Duodenal mucosa (tissue), 2 donors: ENCODE data around the gene CFAP221.
"Not testable (repeated sequence)": the region's sequence is repeated elsewhere in the genome, so short reads cannot be mapped to it uniquely, and the experiment has no call there.

Experiments used
- H3K27ac ChIP-seq: one replicate; pipeline ENCODE4 v1.7.0; 2013; ENCODE audit warnings: low read depth, low read length
- H3K27me3 ChIP-seq, 2 donors: one replicate each; pipeline ENCODE4 v1.7.0; 2013; ENCODE audit warnings: low read length in 2 of 2, control low read depth in 1 of 2; ENCODE audit not compliant: insufficient read depth in 2 of 2, control insufficient read depth in 1 of 2
- H3K36me3 ChIP-seq, 2 donors: one replicate each; pipeline ENCODE4 v1.7.0; 2013; ENCODE audit warnings: low read length in 2 of 2, control low read depth in 1 of 2; ENCODE audit not compliant: insufficient read depth in 2 of 2, control insufficient read depth in 1 of 2
- H3K4me1 ChIP-seq, 2 donors: one replicate each; pipeline ENCODE4 v1.7.0; 2013; ENCODE audit warnings: low read length in 2 of 2, control low read depth in 1 of 2; ENCODE audit not compliant: insufficient read depth in 2 of 2, control insufficient read depth in 1 of 2
- H3K4me3 ChIP-seq, 2 donors: one replicate each; pipeline ENCODE4 v1.7.0; 2013; ENCODE audit warnings: low read length in 2 of 2, low read depth in 1 of 2
- H3K9ac ChIP-seq, 2 donors: one replicate each; pipeline ENCODE4 v1.7.0; 2013; ENCODE audit warnings: low read length in 2 of 2, low read depth in 1 of 2
- H3K9me3 ChIP-seq, 2 donors: one replicate each; pipeline ENCODE4 v1.7.0; 2013; ENCODE audit warnings: low read length in 2 of 2, control low read depth in 1 of 2; ENCODE audit not compliant: control insufficient read depth in 1 of 2

The CFAP221 gene

DNA sequence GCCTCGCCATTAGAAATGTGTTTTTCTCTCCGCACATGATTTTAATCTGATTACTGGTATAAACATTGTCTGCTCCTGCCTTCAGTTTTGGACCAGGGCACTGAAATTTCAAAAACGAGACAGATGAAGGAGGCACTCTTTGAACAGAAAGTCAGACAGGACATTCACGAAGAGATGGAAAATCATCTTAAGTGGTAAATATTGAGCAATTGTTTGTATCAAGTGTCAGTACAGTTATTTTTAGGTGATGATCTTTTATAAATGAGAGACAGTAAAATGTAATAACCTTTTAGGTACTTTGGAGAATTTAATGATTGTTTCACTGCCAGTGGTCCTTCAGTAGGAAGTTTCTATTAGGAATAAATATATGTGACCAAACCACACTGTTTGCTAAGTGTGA is 60.8 kb downstream of the CFAP221 start:
- H3K9me3 ChIP-seq: no peaks in the 10 kb centered on the region

DNA sequence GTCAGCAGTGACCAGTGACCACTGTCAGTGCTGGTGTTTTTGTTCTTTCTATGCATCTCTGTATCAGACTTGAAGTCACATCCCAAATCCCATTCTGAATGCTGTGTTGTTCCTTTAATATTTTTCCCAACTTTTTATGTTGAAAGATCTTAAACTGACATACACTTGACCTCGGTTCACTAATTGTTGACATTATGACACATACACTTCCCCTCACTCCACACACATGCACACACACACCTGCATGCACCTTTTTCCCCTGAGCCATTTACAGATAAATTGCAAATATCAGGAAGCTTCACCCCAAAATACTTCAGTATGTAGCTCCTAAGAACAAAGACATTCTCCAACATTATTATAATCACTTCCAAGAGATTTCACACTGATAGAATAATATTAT is 62.4 kb downstream of the CFAP221 start:
- Histone ChIP-seq H3K9ac (no peak overlapping the region), H3K4me1 (no peaks in the 10 kb centered on the region), H3K36me3 (no peaks in the 10 kb centered on the region), H3K27ac (no peak overlapping the region), H3K9me3 (no peaks in the 10 kb centered on the region), H3K27me3 (no peaks in the 10 kb centered on the region), H3K4me3 (no peak overlapping the region)

More for the DNA sequence above, 60.8 kb downstream of the CFAP221 start:
- Histone ChIP-seq H3K4me3 (no peak overlapping the region), H3K27me3 (no peaks in the 10 kb centered on the region), H3K36me3 (no peaks in the 10 kb centered on the region), H3K9ac (no peak overlapping the region), H3K27ac (no peak overlapping the region), H3K4me1 (no peaks in the 10 kb centered on the region)

DNA sequence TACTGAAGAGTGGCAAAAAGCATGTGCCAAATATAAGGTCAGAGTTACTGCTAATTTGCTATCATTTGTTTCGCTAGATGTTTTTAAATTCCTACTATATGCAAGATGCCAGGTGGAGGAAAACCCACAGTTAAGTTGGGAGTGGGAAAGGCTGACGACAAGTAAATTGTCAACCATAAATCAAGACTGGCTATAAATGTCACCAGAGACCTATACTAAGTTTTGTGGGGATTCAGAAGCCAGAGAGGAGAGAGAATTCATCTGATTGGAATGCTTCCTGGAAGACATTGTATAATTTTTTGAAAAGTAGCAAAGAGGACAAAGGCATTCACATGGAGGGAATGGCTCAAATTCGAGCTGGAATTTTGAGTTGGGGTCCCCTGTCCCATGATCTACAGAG is 64.3 kb downstream of the CFAP221 start:
- H3K4me3 ChIP-seq: no peak overlapping the region
- H3K9ac ChIP-seq: no peak overlapping the region
- peaks cover 0 to 3% of the 10 kb centered on the region in 2 donors for H3K9me3 ChIP-seq
- no peaks in the 10 kb centered on the region for H3K36me3 ChIP-seq
- H3K27me3 ChIP-seq: no peaks in the 10 kb centered on the region
- no peak overlapping the region for H3K27ac ChIP-seq
- no peaks in the 10 kb centered on the region for H3K4me1 ChIP-seq

DNA sequence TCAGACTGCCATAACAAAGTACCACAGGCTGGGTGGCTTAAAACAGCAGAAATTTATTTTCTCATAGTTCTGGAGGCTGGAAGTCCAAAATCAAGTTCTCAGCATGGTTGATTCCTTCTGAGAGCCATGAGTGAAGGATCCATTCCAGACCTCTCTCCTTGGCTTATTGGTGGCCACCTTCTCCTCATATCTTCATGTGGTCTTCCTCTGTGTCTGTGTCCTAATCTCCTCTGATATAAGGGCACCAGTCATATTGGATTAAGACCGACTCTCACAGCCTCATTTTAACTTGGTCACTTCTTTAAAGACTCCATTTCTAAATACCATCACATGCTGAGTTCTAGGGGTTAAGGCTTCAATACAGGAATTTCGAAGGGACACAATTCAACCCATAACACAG is 65.1 kb downstream of the CFAP221 start:
- Histone ChIP-seq H3K4me3 (no peak overlapping the region), H3K9me3 (peaks cover 3 to 6% of the 10 kb centered on the region in 2 donors), H3K4me1 (no peaks in the 10 kb centered on the region), H3K36me3 (no peaks in the 10 kb centered on the region), H3K9ac (no peak overlapping the region), H3K27me3 (no peaks in the 10 kb centered on the region), H3K27ac (no peak overlapping the region)

DNA sequence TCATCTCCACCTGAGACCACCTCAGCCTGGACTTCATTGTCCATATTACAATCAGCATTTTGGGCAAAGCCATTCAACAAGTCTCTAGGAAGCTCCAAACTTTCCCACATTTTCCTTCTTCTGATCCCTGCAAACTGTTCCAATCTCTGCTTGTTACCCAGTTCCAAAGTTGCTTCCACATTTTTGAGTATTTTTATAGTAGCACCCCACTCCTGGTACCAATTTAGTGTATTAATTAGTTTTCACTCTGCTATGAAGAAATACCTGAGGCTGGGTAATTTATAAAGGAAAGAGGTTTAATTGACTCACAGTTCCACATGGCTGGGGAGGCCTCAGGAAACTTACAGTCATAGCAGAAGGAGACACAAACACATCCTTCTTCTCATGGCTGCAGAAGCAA is 69.9 kb downstream of the CFAP221 start:
- not testable (repeated sequence) for H3K4me1 ChIP-seq, H3K27ac ChIP-seq, H3K36me3 ChIP-seq, H3K9ac ChIP-seq, H3K27me3 ChIP-seq, H3K4me3 ChIP-seq
- peaks cover 6 to 19% of the 10 kb centered on the region in 2 donors for H3K9me3 ChIP-seq

DNA sequence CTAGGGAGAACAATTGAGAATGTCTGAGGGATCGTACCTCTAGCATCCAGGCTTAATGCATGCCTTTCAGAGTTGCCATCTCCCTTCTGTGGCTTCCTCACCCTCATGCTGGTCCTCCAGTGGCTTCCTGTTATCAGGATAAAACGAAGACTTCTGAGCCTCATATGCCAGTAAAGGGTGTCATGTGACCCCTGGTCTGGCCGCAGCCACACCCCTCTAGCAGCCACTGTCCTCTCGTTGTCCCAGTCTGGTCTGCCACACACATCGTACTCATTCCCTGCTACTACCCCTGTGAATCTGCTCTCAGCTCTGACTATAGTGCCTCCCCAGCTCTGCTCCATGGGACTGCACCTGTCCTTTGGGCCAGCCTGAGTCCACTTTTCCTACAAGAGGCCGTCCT is 72.2 kb downstream of the CFAP221 start:
- H3K27me3 ChIP-seq: no peaks in the 10 kb centered on the region
- no peak overlapping the region for H3K9ac ChIP-seq
- H3K27ac ChIP-seq: no peak overlapping the region
- peaks cover 6 to 19% of the 10 kb centered on the region in 2 donors for H3K9me3 ChIP-seq
- no peak overlapping the region for H3K4me3 ChIP-seq
- H3K36me3 ChIP-seq: peaks cover 0 to 9% of the 10 kb centered on the region in 2 donors
- H3K4me1 ChIP-seq: no peaks in the 10 kb centered on the region

DNA sequence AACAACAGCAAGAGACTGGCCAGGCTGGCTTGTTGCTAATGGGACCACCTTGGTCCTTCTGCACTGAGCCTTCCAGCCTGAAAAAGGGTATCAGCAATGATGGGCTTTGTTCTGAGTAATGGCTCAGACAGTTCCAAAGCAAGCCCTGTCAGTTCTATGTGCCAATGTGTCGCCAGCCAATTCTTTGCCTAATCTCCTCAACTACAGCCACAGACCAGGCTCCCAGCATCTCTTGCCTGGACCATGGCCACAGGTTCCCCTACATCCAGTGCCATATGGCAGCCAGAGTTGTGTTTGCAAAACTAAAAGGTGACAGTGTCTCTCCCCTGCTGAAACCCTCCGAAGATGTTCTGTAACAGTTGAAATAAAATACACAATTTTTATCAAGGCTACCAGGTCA is 73.2 kb downstream of the CFAP221 start:
- Histone ChIP-seq H3K4me3 (no peak overlapping the region), H3K27ac (no peak overlapping the region), H3K9ac (no peak overlapping the region), H3K36me3 (peaks cover 0 to 9% of the 10 kb centered on the region in 2 donors), H3K4me1 (no peaks in the 10 kb centered on the region), H3K27me3 (no peaks in the 10 kb centered on the region), H3K9me3 (peaks cover 6 to 19% of the 10 kb centered on the region in 2 donors)

DNA sequence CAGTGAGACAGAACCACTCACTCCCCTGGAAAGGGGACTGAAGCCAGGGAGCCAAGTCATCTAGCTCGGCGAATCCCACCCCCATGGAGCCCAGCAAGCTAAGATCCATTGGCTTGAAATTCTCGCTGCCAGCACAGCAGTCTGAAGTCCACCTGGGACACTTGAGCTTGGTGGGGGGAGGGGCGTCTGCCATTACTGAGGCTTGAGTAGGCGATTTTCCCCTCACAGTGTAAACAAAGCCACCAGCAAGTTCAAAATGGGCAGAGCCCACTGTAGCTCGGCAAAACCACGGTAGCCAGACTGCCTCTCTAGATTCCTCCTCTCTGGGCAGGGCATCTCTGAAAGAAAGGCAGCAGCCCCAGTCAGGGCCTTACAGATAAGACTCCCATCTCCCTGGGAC is 74.5 kb downstream of the CFAP221 start:
- H3K9ac ChIP-seq, H3K27ac ChIP-seq, H3K27me3 ChIP-seq, H3K4me3 ChIP-seq, H3K4me1 ChIP-seq, H3K36me3 ChIP-seq: not testable (repeated sequence)
- H3K9me3 ChIP-seq: peaks cover 3 to 19% of the 10 kb centered on the region in 2 donors

DNA sequence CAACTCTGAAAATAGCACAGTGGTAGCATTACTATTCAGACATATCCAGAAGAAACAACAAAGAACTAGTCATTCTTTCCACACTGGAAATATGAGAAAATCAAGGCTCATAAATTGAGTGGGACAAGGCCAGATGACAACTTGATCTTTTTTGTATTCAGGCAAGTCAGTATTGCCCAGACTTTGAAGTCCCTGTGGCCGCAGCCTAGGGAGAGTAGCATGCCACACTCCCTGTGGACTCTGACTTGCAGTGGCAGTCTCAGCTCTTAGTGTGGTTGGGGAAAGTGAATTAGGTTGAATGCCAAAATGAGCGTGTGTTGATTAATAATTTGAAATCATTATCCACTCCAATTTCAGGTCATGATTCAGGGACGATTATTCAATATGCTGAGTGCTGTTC is 81.0 kb downstream of the CFAP221 start:
- Histone ChIP-seq H3K4me3 (no peak overlapping the region), H3K9ac (no peak overlapping the region), H3K4me1 (no peaks in the 10 kb centered on the region), H3K9me3 (no peaks in the 10 kb centered on the region), H3K36me3 (no peaks in the 10 kb centered on the region), H3K27ac (no peak overlapping the region), H3K27me3 (no peaks in the 10 kb centered on the region)

DNA sequence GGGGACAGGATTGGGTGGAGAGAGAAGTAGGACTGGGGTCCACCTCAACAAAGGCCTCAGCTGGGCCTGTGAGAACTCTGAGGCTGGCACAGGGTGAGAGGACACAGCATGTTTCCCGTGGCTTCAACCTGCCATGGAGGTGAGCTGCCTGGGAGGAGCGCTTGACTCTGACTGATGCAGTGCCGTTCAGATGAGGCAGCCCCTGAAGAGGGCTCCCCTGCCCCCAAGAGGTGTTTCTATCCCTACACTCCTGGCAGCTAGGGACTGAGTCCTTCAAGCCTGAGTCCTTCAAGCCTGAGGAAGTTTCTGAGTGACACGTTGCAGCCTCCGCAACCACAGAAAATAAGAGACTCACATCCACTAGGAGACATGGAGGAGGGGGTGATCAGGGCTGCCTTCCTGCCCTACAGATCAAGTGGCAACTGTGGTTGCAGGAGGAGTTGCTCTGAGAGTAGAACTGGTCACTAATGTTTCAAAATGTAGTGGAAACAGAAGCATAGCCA is 85.1 kb downstream of the CFAP221 start:
- Histone ChIP-seq H3K9ac (no peak overlapping the region), H3K4me1 (no peaks in the 10 kb centered on the region), H3K9me3 (no peaks in the 10 kb centered on the region), H3K36me3 (peaks cover 3 to 4% of the 10 kb centered on the region in 2 donors), H3K27ac (no peak overlapping the region), H3K4me3 (no peak overlapping the region), H3K27me3 (no peaks in the 10 kb centered on the region)

DNA sequence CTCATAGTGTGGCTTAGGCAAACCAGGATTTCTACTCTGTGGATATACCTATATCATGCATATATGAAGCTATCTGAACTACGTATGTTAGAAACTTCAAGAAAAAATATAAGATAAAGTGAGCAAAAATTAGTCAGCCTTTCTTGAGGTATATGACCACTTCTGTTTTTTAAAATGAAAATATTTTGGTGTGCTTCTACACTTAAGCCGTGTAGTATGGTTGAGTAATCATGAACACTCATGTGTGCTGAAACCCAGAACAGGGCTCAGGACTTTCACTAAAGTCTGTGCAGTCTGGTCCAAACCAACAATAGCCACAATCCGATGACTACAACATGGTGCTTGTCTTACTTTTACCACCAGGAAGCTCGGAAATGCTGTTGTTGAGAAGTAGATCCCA is 85.9 kb downstream of the CFAP221 start:
- H3K9ac ChIP-seq: no peak overlapping the region
- H3K36me3 ChIP-seq: peaks cover 3 to 4% of the 10 kb centered on the region in 2 donors
- no peaks in the 10 kb centered on the region for H3K27me3 ChIP-seq
- H3K4me1 ChIP-seq: no peaks in the 10 kb centered on the region
- H3K4me3 ChIP-seq: no peak overlapping the region
- H3K27ac ChIP-seq: no peak overlapping the region
- no peaks in the 10 kb centered on the region for H3K9me3 ChIP-seq
